HL-60 (cell line): Measurements from ENCODE around the gene ZNRF1.

Experiments used
- CTCF ChIP-seq: IDR thresholded peaks from one replicate; pipeline ENCODE4 v1.5.1; 2011; ENCODE audit warnings: low read length, control low read depth, inconsistent platforms; ENCODE audit not compliant: insufficient read depth
- GABPA ChIP-seq: IDR thresholded peaks from 2 replicates; pipeline ENCODE4 v1.6.1; 2012; ENCODE audit warnings: low read depth
- POLR2AphosphoS5 ChIP-seq: IDR thresholded peaks from 2 replicates; pipeline ENCODE4 v1.6.1; 2012; ENCODE audit warnings: low read depth
- REST ChIP-seq: IDR thresholded peaks from 2 replicates; pipeline ENCODE4 v1.6.1; 2012; ENCODE audit warnings: low read depth; ENCODE audit not compliant: insufficient replicate concordance
- SPI1 ChIP-seq: IDR thresholded peaks from 2 replicates; pipeline ENCODE4 v1.6.1; 2012; ENCODE audit warnings: low read depth, mild to moderate bottlenecking, borderline replicate concordance

- TF ChIP-seq CTCF (no peak), GABPA (no peak), SPI1 (no peak), POLR2AphosphoS5 (no peak), REST (no peak)
These were observed 115.5 kb downstream of the ZNRF1 start for GRCh38 chr16:75114179-75114945.
